H9 (cell line): Measurements from ENCODE around the gene ITSN2. TPM values are rescaled to one million over a fixed set of nuclear protein-coding genes. Genes with fewer than 3 reads are reported as not detected.

ENCODE experiments used
- DNase-seq: peaks from one replicate; pipeline ENCODE4 v3.0.0-alpha.2; 2017
- H2AFZ ChIP-seq: one replicate; pipeline ENCODE4 v1.6.1; 2013; ENCODE audit warnings: mild to moderate bottlenecking, low read length, control low read depth, moderate library complexity
- H2AK5ac ChIP-seq: 2 replicates; pipeline ENCODE4 v1.6.1; 2013; ENCODE audit warnings: low read length, control low read depth, mixed read lengths; ENCODE audit not compliant: insufficient read length
- H2BK120ac ChIP-seq: one replicate; pipeline ENCODE4 v1.6.1; 2013; ENCODE audit warnings: low read depth, mild to moderate bottlenecking, low read length, control low read depth, inconsistent platforms; ENCODE audit not compliant: poor library complexity, severe bottlenecking
- H2BK12ac ChIP-seq: 2 replicates; pipeline ENCODE4 v1.6.1; 2013; ENCODE audit warnings: low read length, control low read depth, mixed read lengths, low read depth; ENCODE audit not compliant: insufficient read length
- H2BK15ac ChIP-seq: 2 replicates; pipeline ENCODE4 v1.6.1; 2013; ENCODE audit warnings: low read depth, low read length, control low read depth
- H2BK20ac ChIP-seq: one replicate; pipeline ENCODE4 v1.6.1; 2013; ENCODE audit warnings: low read depth, mild to moderate bottlenecking, low read length, control low read depth, inconsistent platforms; ENCODE audit not compliant: poor library complexity, severe bottlenecking
- H2BK5ac ChIP-seq: 2 replicates; pipeline ENCODE4 v1.6.1; 2013; ENCODE audit warnings: low read length, control low read depth, mixed read lengths; ENCODE audit not compliant: insufficient read length
- H3K14ac ChIP-seq: 2 replicates; pipeline ENCODE4 v1.6.1; 2013; ENCODE audit warnings: low read length, control low read depth; ENCODE audit not compliant: insufficient read depth
- H3K18ac ChIP-seq: 2 replicates; pipeline ENCODE4 v1.6.1; 2013; ENCODE audit warnings: low read depth, mild to moderate bottlenecking, mixed read lengths, low read length, control low read depth; ENCODE audit not compliant: insufficient read length
- H3K23ac ChIP-seq: 2 replicates; pipeline ENCODE4 v1.6.1; 2013; ENCODE audit warnings: low read length, control low read depth, mixed read lengths, low read depth; ENCODE audit not compliant: insufficient read length
- H3K23me2 ChIP-seq: 2 replicates; pipeline ENCODE4 v1.6.1; 2013; ENCODE audit warnings: low read depth, mild to moderate bottlenecking, mixed read lengths, low read length, control low read depth; ENCODE audit not compliant: insufficient read length, poor library complexity, severe bottlenecking
- H3K27ac ChIP-seq: 2 replicates; pipeline ENCODE4 v1.5.1; 2013; ENCODE audit warnings: low read length, control low read depth, mixed read lengths, low read depth; ENCODE audit not compliant: insufficient read length
- H3K27me3 ChIP-seq: 2 replicates; pipeline ENCODE4 v1.6.1; 2013; ENCODE audit warnings: low read length, control low read depth, inconsistent platforms; ENCODE audit not compliant: insufficient read depth
- H3K4ac ChIP-seq: 2 replicates; pipeline ENCODE4 v1.6.1; 2013; ENCODE audit warnings: low read depth, mild to moderate bottlenecking, control low read depth, inconsistent platforms, low read length, moderate library complexity
- H3K4me1 ChIP-seq: 2 replicates; pipeline ENCODE4 v1.6.1; 2013; ENCODE audit warnings: low read length, control low read depth, inconsistent platforms; ENCODE audit not compliant: insufficient read depth
- H3K4me2 ChIP-seq: 2 replicates; pipeline ENCODE4 v1.6.1; 2013; ENCODE audit warnings: low read length, control low read depth, mixed read lengths; ENCODE audit not compliant: insufficient read length, insufficient read depth
- H3K56ac ChIP-seq: 2 replicates; pipeline ENCODE4 v1.6.1; 2013; ENCODE audit warnings: low read depth, mild to moderate bottlenecking, mixed read lengths, low read length, control low read depth; ENCODE audit not compliant: insufficient read length
- H3K79me1 ChIP-seq: 2 replicates; pipeline ENCODE4 v1.6.1; 2013; ENCODE audit warnings: low read depth, mild to moderate bottlenecking, moderate library complexity, low read length, control low read depth, inconsistent platforms; ENCODE audit not compliant: insufficient read depth, poor library complexity, severe bottlenecking
- H3K79me2 ChIP-seq: 2 replicates; pipeline ENCODE4 v1.6.1; 2013; ENCODE audit warnings: low read length, control low read depth, inconsistent platforms; ENCODE audit not compliant: insufficient read depth
- H3K9ac ChIP-seq: 2 replicates; pipeline ENCODE4 v1.6.1; 2013; ENCODE audit warnings: low read length, control low read depth, mixed read lengths; ENCODE audit not compliant: insufficient read length; ENCODE audit errors: extremely low read depth
- H3K9me3 ChIP-seq: one replicate; pipeline ENCODE4 v1.6.1; 2013; ENCODE audit warnings: low read depth, low read length, inconsistent platforms; ENCODE audit not compliant: control insufficient read depth
- H3T11ph ChIP-seq: one replicate; pipeline ENCODE4 v1.6.1; 2013; ENCODE audit warnings: mild to moderate bottlenecking, low read length, control low read depth, inconsistent platforms
- H4K20me1 ChIP-seq: one replicate; pipeline ENCODE4 v1.6.1; 2013; ENCODE audit not compliant: control insufficient read depth, insufficient read length, insufficient read depth
- H4K5ac ChIP-seq: 2 replicates; pipeline ENCODE4 v1.6.1; 2013; ENCODE audit warnings: low read depth, mild to moderate bottlenecking, mixed read lengths, low read length, control low read depth; ENCODE audit not compliant: insufficient read length
- H4K8ac ChIP-seq: replicated peaks from 2 replicates; pipeline ENCODE4 v1.6.1; 2013; ENCODE audit warnings: low read length, control low read depth, mixed read lengths, low read depth; ENCODE audit not compliant: insufficient read length
- H4K91ac ChIP-seq: 2 replicates; pipeline ENCODE4 v1.6.1; 2013; ENCODE audit warnings: low read depth, mild to moderate bottlenecking, moderate library complexity, mixed read lengths, low read length, control low read depth; ENCODE audit not compliant: insufficient read length
- H3K27ac Mint-ChIP-seq, 3 experiments: 2 replicates in 2 of 3; 3 replicates in 1 of 3; pipeline ENCODE4 v1.8.0; 2020 to 2021; ENCODE audit warnings: mixed read lengths in 3 of 3, mild to moderate bottlenecking in 1 of 3, moderate library complexity in 1 of 3
- H3K27me3 Mint-ChIP-seq: 2 replicates; pipeline ENCODE4 v1.8.0; 2021; ENCODE audit warnings: low read depth, mild to moderate bottlenecking, moderate library complexity, mixed read lengths
- H3K36me3 Mint-ChIP-seq, 3 experiments: 2 replicates in 2 of 3; 3 replicates in 1 of 3; pipeline ENCODE4 v1.8.0; 2020 to 2021; ENCODE audit warnings: low read depth in 3 of 3, mixed read lengths in 3 of 3; ENCODE audit not compliant: insufficient read depth in 1 of 3
- H3K4me1 Mint-ChIP-seq, 2 experiments: 2 replicates each; pipeline ENCODE4 v1.8.0; 2020; ENCODE audit warnings: mixed read lengths in 2 of 2
- H3K4me3 Mint-ChIP-seq, 2 experiments: 2 replicates in 1 of 2; 3 replicates in 1 of 2; pipeline ENCODE4 v1.8.0; 2020 to 2021; ENCODE audit warnings: mild to moderate bottlenecking in 2 of 2, mixed read lengths in 2 of 2, moderate library complexity in 1 of 2
- H3K9me3 Mint-ChIP-seq, 2 experiments: 2 replicates in 1 of 2; 3 replicates in 1 of 2; pipeline ENCODE4 v1.8.0; 2020; ENCODE audit warnings: mild to moderate bottlenecking in 2 of 2, mixed read lengths in 2 of 2, moderate library complexity in 1 of 2
- WGBS: extraction: QIAGEN DNeasy Blood & Tissue Kit; methylation state at CpG from one replicate; pipeline ENCODE4 v1.1.7; 2013; ENCODE audit warnings: missing lambda C conversion rate, low lambda C conversion rate, mixed read lengths; ENCODE audit not compliant: insufficient read length; ENCODE audit errors: extremely low coverage; 5-methylcytosine and 5-hydroxymethylcytosine counted together
- total RNA-seq: library from RNA; stranded (reverse); gene quantifications from 2 replicates; pipeline ENCODE4 v1.2.1, GENCODE V29; 2021
- TF ChIP-seq, protein P1 (sequence below): fragments of 200-600 bp; sonication (generic); conservative IDR thresholded peaks from 3 replicates; pipeline ENCODE4 v1.8.0; 2021; ENCODE audit warnings: antibody characterized with exemption, mild to moderate bottlenecking

ITSN2 gene
- total RNA-seq, 1 experiment from 2014 or later: 17.0 TPM

DNA sequence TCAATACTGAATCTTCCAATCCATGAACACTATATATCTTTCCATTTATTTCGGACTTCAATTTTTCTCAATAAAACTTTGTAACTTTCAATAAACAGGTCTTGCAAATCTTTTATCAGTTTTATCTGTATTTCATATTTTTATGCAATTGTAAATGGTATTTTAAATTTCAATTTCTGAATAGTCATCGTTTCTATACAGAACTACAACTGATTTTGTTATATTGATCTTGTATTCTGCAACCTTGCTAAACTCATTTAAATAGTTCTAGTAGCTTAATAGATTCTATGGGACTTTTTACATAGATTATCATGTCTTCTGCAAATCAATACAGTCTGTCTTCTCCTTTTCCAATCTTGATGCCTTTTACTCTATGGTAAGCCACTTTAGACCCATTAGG lies 95.1 kb downstream of the ITSN2 start:
- no peaks in the 10 kb centered on the region for H3K9me3 ChIP-seq
- Mint-ChIP-seq H3K9me3 (no peaks in the 10 kb centered on the region), H3K4me1 (peaks cover 0 to 3% of the 10 kb centered on the region in 2 experiments; a peak in 1 of 4 replicates), H3K36me3 (peaks cover 0 to 5% (median 0%) of the 10 kb centered on the region in 3 experiments; a peak in 2 of 7 replicates), H3K27me3 (no peaks in the 10 kb centered on the region), H3K4me3 (no peak overlapping the region), H3K27ac (no peak overlapping the region)
- no peak overlapping the region for H4K8ac ChIP-seq
- no peak overlapping the region for H2BK5ac ChIP-seq
- no peak overlapping the region for H4K5ac ChIP-seq
- no peak overlapping the region for H3K18ac ChIP-seq
- no peak overlapping the region for H2AK5ac ChIP-seq
- H2AFZ ChIP-seq: no peak overlapping the region
- DNase-seq: no peak
- no peaks in the 10 kb centered on the region for H3K4me1 ChIP-seq
- TF ChIP-seq, protein P1, sequence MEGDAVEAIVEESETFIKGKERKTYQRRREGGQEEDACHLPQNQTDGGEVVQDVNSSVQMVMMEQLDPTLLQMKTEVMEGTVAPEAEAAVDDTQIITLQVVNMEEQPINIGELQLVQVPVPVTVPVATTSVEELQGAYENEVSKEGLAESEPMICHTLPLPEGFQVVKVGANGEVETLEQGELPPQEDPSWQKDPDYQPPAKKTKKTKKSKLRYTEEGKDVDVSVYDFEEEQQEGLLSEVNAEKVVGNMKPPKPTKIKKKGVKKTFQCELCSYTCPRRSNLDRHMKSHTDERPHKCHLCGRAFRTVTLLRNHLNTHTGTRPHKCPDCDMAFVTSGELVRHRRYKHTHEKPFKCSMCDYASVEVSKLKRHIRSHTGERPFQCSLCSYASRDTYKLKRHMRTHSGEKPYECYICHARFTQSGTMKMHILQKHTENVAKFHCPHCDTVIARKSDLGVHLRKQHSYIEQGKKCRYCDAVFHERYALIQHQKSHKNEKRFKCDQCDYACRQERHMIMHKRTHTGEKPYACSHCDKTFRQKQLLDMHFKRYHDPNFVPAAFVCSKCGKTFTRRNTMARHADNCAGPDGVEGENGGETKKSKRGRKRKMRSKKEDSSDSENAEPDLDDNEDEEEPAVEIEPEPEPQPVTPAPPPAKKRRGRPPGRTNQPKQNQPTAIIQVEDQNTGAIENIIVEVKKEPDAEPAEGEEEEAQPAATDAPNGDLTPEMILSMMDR: no peak
- H3K23ac ChIP-seq: no peak overlapping the region
- H3T11ph ChIP-seq: no peak overlapping the region
- H4K91ac ChIP-seq: no peak overlapping the region
- H3K27me3 ChIP-seq: no peaks in the 10 kb centered on the region
- no peak overlapping the region for H2BK15ac ChIP-seq
- no peak overlapping the region for H3K9ac ChIP-seq
- H3K79me1 ChIP-seq: no peaks in the 10 kb centered on the region
- no peak overlapping the region for H3K4ac ChIP-seq
- H3K14ac ChIP-seq: no peak overlapping the region
- H3K4me2 ChIP-seq: no peak overlapping the region
- H3K56ac ChIP-seq: no peak overlapping the region
- no peaks in the 10 kb centered on the region for H4K20me1 ChIP-seq
- H2BK20ac ChIP-seq: no peak overlapping the region
- H2BK120ac ChIP-seq: no peak overlapping the region
- H2BK12ac ChIP-seq: no peak overlapping the region
- no peaks in the 10 kb centered on the region for H3K23me2 ChIP-seq
- no CpG with 5 or more reads among the region's 2 CpGs for WGBS
- no peak overlapping the region for H3K27ac ChIP-seq
- H3K79me2 ChIP-seq: no peaks in the 10 kb centered on the region
